NB4 (cell line): ENCODE results near the gene UBLCP1.

ENCODE experiments used
- CTCF ChIP-seq: IDR thresholded peaks from one replicate; pipeline ENCODE4 v1.5.1; 2012; ENCODE audit warnings: low read depth, low read length
- MYC ChIP-seq: IDR thresholded peaks from 2 replicates; pipeline ENCODE4 v1.6.1; 2011; ENCODE audit warnings: low read depth, low read length
- POLR2A ChIP-seq: IDR thresholded peaks from 2 replicates; pipeline ENCODE4 v1.6.1; 2011; ENCODE audit warnings: mild to moderate bottlenecking; ENCODE audit not compliant: insufficient read length; ENCODE audit errors: extremely low read depth
- TF ChIP-seq, protein P1 (sequence below): IDR thresholded peaks from 2 replicates; pipeline ENCODE4 v1.6.1; 2011; ENCODE audit warnings: low read depth, low read length

GRCh38 chr5:159301466-159301865, 38.4 kb downstream of the UBLCP1 start:
- TF ChIP-seq CTCF (no peak), POLR2A (no peak), MYC (no peak)
- TF ChIP-seq, protein P1, sequence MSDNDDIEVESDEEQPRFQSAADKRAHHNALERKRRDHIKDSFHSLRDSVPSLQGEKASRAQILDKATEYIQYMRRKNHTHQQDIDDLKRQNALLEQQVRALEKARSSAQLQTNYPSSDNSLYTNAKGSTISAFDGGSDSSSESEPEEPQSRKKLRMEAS = no peak
